Neutrophil (primary cell): ENCODE results near the gene TSPAN9.

Experiments
- H3K27ac ChIP-seq: fragments of 200-600 bp; sonication (generic); 2 replicates; pipeline ENCODE4 v1.5.1; 2016; ENCODE audit warnings: mild to moderate bottlenecking, moderate library complexity
- H3K27me3 ChIP-seq: fragments of 200-600 bp; sonication (generic); 2 replicates; pipeline ENCODE4 v1.6.0; 2016; ENCODE audit warnings: mild to moderate bottlenecking
- H3K36me3 ChIP-seq: fragments of 200-600 bp; sonication (generic); 2 replicates; pipeline ENCODE4 v1.5.1; 2017
- H3K4me1 ChIP-seq, 2 experiments: fragments of 200-600 bp in 1 of 2; sonication (generic) in 1 of 2; 1 replicate in 1 of 2; 2 replicates in 1 of 2; pipeline versions ENCODE4 v1.5.1 to v1.6.1; 2013 to 2016; ENCODE audit warnings: low read depth in 1 of 2, low read length in 1 of 2, mild to moderate bottlenecking in 1 of 2, moderate library complexity in 1 of 2; ENCODE audit not compliant: control insufficient read depth in 1 of 2, insufficient read depth in 1 of 2
- H3K4me3 ChIP-seq, 2 experiments: fragments of 200-600 bp in 1 of 2; sonication (generic) in 1 of 2; 1 replicate in 1 of 2; 2 replicates in 1 of 2; pipeline ENCODE4 v1.5.1; 2013 to 2016; ENCODE audit warnings: low read depth in 1 of 2, low read length in 1 of 2, mild to moderate bottlenecking in 1 of 2, moderate library complexity in 1 of 2
- H3K9me3 ChIP-seq: fragments of 200-600 bp; sonication (generic); 2 replicates; pipeline ENCODE4 v1.5.1; 2016
- CTCF ChIP-seq: fragments of 200-600 bp; sonication (generic); IDR thresholded peaks from 2 replicates; pipeline ENCODE4 v1.5.1; 2016; ENCODE audit warnings: antibody characterized with exemption

The TSPAN9 gene

GRCh38 chr12:3076730-3077571 is at the start of gene TSPAN9:
TSPAN9 (plus strand) TSS chr12:3077379; CDS start chr12:3201194, 123,815 bp downstream.
- peaks cover 89% of the 10 kb centered on the region for H3K27me3 ChIP-seq
- H3K27ac ChIP-seq = no peak within 1 kb of the TSS
- H3K4me3 ChIP-seq = peak within 1 kb of the TSS; percentile 57 to 73
- H3K36me3 ChIP-seq = no peaks in the 10 kb centered on the region
- H3K9me3 ChIP-seq = no peaks in the 10 kb centered on the region
- H3K4me1 ChIP-seq = peaks cover 6 to 7% of the 10 kb centered on the region in 2 experiments
- TF ChIP-seq CTCF = no peak

- no peaks in the 10 kb centered on the region for H3K36me3 ChIP-seq
- no peak overlapping the region for H3K4me3 ChIP-seq
- no peaks in the 10 kb centered on the region for H3K4me1 ChIP-seq
- no peak for TF ChIP-seq CTCF
- H3K27me3 ChIP-seq = peaks cover 3% of the 10 kb centered on the region
- no peak overlapping the region for H3K27ac ChIP-seq
- no peaks in the 10 kb centered on the region for H3K9me3 ChIP-seq
Measured at GRCh38 chr12:3028108-3028507, 49.1 kb upstream of the TSPAN9 start.

GRCh38 chr12:3030821-3031429 is 46.3 kb upstream of the TSPAN9 start:
- Histone ChIP-seq H3K9me3 (no peaks in the 10 kb centered on the region), H3K27ac (no peak overlapping the region), H3K27me3 (peaks cover 3% of the 10 kb centered on the region), H3K36me3 (no peaks in the 10 kb centered on the region), H3K4me3 (no peak overlapping the region), H3K4me1 (no peaks in the 10 kb centered on the region)
- TF ChIP-seq CTCF = no peak

GRCh38 chr12:3032161-3032560 is 45.0 kb upstream of the TSPAN9 start:
- no peaks in the 10 kb centered on the region for H3K36me3 ChIP-seq
- no peak overlapping the region for H3K4me3 ChIP-seq
- H3K4me1 ChIP-seq = no peaks in the 10 kb centered on the region
- H3K9me3 ChIP-seq = no peaks in the 10 kb centered on the region
- no peak overlapping the region for H3K27ac ChIP-seq
- H3K27me3 ChIP-seq = no peaks in the 10 kb centered on the region
- TF ChIP-seq CTCF = no peak

- Histone ChIP-seq H3K9me3 (no peaks in the 10 kb centered on the region), H3K27ac (no peak overlapping the region), H3K27me3 (no peaks in the 10 kb centered on the region), H3K36me3 (no peaks in the 10 kb centered on the region), H3K4me3 (no peak overlapping the region), H3K4me1 (no peaks in the 10 kb centered on the region)
- no peak for TF ChIP-seq CTCF
Measured at GRCh38 chr12:3032770-3033538, 44.2 kb upstream of the TSPAN9 start.
